Astrocyte of the spinal cord (primary cell): Measurements from ENCODE around the gene CD83.

Source experiments
- DNase-seq: peaks from one replicate; pipeline ENCODE4 v3.0.0; 2011; ENCODE audit warnings: low read depth, low spot score
- H3K4me3 ChIP-seq: 2 replicates; pipeline ENCODE4 v1.5.1; 2011; ENCODE audit warnings: low read depth, mild to moderate bottlenecking, low read length, moderate library complexity
- CTCF ChIP-seq: IDR thresholded peaks from 2 replicates; pipeline ENCODE4 v1.5.1; 2012; ENCODE audit warnings: low read depth, mild to moderate bottlenecking, low read length, inconsistent platforms
- in situ Hi-C: cut with HindIII; loops from 2 replicates; pipeline ENCODE4 v1.10.0; 2017; ENCODE audit warnings: low sequenced_read_pairs

The CD83 gene

GRCh38 chr6:14159090-14159489, 41.5 kb downstream of the CD83 start:
- no peak overlapping the region for H3K4me3 ChIP-seq
- DNase-seq, result no peak
- TF ChIP-seq CTCF, result no peak
- in situ Hi-C loops, result no loop called here

- in situ Hi-C loops, result no loop called here
- no peak overlapping the region for H3K4me3 ChIP-seq
- no peak for TF ChIP-seq CTCF
- DNase-seq, result no peak
These were observed 45.3 kb downstream of the CD83 start for GRCh38 chr6:14162826-14163225.

GRCh38 chr6:14165091-14165490, 47.5 kb downstream of the CD83 start:
- no peak for TF ChIP-seq CTCF
- H3K4me3 ChIP-seq, result no peak overlapping the region
- DNase-seq, result peak; percentile 84
- in situ Hi-C loops, result no loop called here

- TF ChIP-seq CTCF, result no peak
- in situ Hi-C loops, result no loop called here
- H3K4me3 ChIP-seq, result no peak overlapping the region
- DNase-seq, result no peak
These were observed 49.3 kb downstream of the CD83 start for GRCh38 chr6:14166839-14167238.

- H3K4me3 ChIP-seq, result no peak overlapping the region
- TF ChIP-seq CTCF, result no peak
- no peak for DNase-seq
- in situ Hi-C loops, result no loop called here
These were observed 52.6 kb downstream of the CD83 start for GRCh38 chr6:14170128-14170527.

- TF ChIP-seq CTCF, result no peak
- no peak overlapping the region for H3K4me3 ChIP-seq
- in situ Hi-C loops, result no loop called here
- no peak for DNase-seq
These were observed 55.0 kb downstream of the CD83 start for GRCh38 chr6:14172562-14172961.

GRCh38 chr6:14174226-14174625, 56.7 kb downstream of the CD83 start:
- DNase-seq, result no peak
- no peak overlapping the region for H3K4me3 ChIP-seq
- no peak for TF ChIP-seq CTCF
- in situ Hi-C loops, result no loop called here
